HG03354 (cell line): Measurements from ENCODE around the gene APOB.

Experiments used
- ATAC-seq: cut with Tn5 transposase; IDR thresholded peaks from one replicate; pipeline ENCODE4 v1.9.1; 2021; ENCODE audit warnings: mild to moderate bottlenecking; ENCODE audit not compliant: unreplicated experiment, poor library complexity, severe bottlenecking

Gene APOB

DNA sequence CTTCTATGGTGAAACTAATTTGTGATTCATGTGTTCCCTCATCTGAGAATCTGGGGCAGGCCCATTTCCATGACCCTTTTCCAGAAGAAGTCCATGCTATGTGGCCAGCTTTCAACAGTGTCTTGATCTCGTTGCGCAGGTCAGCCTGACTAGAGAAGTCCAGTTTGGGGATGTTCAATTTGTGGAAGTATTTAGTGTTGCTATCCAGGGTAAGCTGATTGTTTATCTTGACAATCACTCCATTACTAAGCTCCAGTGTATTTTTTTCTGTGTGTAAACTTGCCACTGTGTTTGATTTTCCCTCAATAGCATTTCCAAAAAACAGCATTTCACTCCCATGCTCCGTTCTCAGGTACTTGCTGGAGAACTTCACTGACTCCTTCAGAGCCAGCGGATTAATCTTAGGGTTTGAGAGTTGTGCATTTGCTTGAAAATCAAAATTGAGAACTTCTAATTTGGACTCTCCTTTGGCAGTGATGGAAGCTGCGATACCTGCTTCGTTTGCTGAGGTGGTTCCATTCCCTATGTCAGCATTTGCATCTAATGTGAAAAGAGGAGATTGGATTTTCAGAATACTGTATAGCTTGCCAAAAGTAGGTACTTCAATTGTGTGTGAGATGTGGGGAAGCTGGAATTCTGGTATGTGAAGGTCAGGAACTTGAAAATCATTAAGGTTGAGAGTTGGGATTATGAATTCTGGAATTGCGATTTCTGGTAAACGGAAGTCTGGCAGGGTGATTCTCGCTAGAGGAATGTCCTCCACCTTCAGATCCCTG is 35.7 kb downstream of the APOB start:
- no peak for ATAC-seq

DNA sequence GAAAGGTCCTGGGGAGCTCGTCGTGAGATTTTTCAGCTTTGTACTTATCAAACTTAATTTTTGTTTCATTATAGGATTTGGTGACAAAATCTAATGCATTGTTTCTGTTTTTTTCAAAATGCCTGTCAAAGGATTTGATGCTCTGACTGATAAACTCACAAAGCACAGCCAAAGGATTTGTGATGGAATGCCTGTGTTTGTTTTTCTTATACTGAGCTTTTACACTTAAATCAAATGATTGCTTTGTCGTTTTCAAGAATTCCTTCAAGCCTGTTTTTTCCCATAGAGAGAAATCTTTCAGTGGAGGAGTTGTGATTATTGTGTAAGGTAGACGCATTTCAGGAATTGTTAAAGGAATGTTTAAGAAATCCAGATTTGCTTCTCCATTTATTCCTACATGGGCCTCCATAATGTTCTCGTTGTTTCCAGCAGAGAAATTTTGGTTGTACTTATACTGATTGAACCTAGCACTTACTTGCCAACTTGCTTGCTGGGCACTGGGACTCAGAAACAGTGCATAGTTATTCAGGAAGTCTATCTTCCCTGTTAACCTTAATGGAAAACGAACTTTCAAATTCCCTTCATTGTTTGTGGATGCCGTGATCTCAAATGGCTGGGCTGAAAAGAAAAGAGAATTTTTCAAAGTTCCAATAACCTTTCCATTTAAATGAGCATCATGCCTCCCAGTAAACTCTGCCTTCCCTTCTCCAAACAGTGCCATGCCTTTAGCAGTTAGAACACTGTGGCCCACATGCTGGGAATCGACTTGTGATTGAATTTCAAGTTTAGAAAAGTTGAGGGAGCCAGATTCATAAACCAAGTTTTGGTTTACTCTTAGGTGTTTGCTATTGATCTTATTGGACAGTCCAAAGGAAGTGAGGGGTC is 36.5 kb downstream of the APOB start:
- ATAC-seq = no peak

DNA sequence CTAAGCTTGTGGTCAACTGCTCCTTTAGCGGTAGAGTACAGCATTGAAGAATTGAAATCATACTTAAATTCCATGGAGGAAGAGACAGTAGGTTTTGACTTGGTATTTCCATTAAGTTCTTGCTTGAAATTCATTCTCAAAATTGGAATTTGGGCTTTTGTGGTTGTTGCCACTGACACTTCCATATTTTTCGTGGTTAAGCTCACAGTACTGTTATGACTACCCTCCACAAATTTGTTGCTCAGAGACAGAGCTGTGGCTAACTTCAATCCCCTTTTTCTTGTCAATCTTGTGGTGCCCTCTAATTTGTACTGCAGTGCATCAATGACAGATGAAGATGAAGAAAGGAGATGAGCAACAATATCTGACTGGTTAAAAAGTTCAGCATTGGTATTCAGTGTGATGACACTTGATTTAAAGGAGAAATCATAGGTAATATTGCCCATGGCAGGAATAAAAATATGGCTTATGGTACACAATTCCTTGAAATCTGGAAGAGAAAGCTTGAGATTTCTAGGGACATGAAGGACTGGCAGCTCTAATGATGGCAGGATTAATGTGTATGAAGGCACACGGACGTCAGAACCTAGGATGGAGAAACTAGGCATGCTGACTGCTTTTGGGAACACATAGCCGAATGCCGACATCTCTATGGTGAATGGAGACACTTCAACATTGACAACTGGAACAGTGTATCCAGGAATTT is 37.3 kb downstream of the APOB start:
- no peak for ATAC-seq

DNA sequence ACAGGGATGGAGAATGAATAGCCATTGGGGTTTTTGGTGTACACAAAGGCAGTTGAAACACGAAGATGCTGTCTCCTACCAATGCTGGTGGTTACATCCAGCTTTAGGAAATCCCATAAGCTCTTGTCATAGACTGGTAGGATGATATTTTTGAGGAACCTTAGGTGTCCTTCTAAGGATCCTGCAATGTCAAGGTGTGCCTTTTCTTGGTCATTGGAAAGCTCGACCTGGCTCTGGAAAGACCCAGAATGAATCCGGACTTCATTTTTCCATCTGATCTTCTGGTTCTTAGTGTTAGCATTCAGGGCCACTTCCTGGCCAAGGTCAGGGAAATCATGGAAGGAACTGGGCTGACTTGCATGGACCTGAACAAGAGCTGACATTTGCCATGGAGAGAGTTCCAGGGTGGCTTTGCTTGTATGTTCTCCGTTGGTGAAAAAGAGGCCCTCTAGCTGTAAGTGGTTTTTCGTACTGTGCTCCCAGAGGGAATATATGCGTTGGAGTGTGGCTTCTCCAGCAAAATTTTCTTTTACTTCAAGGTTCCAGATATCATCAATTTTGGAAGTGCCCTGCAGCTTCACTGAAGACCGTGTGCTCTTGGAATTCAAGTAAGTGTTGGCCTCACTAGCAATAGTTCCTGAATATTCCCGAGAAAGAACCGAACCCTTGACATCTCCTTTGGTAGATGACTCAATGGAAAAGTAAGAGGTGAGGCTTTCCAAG is 38.0 kb downstream of the APOB start:
- no peak for ATAC-seq

DNA sequence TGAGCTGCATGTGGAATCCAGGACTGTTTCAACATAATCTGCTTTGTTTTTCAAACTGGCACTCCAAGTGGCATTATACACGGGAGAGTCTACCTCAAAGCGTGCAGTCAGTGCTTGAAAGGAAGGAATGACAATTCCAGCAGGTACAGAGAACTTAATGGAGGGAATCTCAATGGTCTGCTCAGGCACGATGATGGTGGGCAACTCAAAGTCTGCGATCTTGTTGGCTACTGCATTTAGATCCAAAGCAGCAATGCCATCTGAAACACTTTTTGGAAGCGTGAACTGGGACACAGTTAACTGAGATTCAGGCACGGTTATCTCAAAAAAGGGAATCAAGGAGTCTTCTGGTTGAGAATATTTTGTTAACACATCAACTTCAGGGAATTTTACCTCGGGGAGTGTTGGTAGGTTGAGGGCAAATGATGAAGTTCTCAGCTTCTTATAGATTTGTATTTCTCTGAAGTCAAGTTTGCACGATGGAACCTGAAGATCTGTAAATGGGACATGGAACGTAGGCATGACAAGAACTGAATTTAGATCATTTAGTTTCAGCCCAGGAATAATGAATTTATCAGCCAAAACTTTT is 38.7 kb downstream of the APOB start:
- no peak for ATAC-seq

DNA sequence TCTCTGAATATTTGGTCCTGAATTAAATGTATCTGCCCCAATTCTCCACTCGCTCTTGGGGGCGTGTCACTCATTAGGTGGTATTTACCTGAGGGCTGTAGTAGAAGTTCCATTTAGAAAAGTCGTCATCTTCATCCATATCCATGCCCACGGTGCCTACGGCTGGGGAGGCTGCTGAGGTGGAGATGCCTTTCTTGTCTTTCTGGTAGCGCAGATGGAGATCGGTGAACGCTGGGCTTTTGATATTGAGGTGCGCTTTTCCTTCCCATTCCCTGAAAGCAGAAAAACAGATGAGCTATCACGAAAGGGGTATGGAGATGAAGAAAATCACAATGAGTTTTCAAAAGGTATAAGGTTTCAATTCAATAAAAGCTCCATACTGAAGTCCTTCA is 39.7 kb downstream of the APOB start:
- no peak for ATAC-seq

DNA sequence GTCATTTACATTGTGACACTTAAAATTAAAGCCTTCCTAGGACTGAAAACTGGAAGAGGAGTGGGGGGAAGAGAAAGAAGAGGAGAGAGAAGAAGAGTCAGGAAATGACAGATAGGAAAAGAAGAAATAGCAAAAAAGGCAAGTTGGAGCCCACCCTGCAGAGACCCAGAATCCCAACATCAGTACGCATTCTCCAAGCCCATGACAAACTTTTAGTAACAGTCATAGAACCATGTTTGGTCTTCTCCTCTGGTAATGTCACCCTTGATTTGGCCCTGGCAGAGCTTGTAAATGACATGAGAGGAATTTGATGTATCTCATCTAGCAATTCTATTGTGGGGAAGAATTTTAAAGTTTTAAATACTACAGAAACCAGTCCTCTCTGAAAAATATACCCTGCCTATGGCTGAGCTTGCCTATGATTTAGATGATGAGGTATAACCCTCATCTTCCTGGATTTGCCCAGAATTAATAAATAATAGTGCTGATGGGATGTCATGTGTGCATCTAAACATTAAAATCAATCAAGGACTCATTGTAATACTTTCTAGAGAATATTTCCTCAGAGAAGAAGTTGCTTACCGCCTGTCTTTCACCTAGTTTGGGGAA is 40.2 kb downstream of the APOB start:
- ATAC-seq = no peak

DNA sequence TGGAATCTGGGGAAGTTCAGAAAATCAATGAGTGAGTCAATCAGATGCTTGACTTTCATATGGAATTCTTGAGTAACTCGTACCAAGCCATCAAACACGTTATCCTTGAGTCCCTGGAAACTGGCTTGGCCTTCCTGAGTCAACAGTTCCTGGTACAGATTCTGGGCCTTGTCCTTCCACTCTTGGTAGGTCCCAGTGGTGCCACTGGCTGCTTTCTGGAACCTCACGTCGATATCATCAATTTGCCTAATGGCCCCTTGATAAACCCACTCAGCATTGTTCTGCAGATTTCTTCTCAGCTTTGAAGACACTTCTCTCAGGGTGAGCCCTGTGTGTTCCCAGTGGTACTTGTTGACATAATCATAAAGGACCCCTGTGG is 41.1 kb downstream of the APOB start:
- ATAC-seq = no peak

DNA sequence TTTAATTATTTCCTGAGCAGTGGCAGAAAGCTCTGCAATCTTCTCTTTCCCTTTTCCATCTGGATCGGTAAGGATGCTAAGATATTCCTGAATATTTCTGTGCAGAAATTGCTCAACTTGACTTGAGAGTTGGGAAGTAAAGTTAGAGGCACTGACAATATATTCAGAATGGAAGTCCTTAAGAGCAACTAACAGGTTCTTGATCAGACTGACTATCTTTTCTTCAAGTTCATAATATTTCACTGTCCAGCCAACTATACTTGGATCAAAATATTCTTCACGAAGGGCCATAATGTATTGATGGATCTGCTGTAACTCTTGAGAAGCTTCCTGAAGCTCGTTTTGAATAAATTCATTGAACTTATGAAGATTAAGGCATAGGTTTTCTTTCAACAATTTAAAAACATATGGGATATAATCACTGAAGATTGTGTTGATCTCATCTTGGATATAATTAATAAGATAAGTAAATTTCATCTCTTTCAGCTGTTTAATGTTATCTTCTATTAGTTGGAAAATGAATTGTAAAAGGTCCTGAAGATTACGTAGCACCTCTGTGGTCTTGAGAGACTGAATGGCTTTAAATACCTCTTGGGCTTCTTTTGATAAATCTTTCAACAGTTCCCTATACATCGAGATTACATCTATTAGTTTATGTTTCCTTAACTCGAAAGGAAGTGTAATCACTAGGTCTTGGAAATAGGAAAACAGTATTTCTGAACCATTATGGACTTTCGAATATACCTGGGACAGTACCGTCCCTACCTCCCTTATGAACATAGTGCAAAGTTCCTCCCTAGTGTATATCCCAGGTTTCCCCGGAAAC is 41.7 kb downstream of the APOB start:
- no peak for ATAC-seq

DNA sequence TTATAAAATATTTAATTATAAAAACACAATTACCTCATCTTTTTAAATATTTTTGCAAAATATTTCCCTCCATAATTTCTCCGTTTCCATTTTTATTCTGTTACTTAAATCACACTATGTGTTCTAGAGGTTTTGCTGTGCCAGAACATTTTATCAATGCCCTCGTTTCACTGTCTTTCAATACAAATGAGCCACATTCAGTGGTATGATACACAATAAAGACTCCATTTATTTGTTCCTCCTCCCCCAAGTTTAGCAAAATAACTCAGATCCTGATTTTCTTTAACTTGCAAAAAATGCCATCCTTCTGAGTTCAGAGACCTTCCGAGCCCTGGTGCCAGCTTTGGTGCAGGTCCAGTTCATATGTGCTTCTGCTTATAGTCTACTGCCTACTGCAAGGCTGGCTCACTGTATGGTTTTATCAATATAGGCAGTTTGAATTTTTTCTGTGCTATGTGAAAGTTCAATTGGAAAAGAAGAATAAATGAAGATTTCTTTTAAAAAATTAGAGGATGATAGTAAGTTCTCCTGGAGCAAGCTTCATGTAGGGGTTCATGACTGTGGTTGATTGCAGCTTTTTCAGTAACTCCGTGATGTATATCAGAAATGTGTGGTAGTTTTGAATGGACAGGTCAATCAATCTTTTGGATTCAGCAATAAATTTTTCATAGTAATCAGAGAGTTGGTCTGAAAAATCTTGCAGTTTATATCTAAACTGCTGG is 42.5 kb downstream of the APOB start:
- no peak for ATAC-seq

DNA sequence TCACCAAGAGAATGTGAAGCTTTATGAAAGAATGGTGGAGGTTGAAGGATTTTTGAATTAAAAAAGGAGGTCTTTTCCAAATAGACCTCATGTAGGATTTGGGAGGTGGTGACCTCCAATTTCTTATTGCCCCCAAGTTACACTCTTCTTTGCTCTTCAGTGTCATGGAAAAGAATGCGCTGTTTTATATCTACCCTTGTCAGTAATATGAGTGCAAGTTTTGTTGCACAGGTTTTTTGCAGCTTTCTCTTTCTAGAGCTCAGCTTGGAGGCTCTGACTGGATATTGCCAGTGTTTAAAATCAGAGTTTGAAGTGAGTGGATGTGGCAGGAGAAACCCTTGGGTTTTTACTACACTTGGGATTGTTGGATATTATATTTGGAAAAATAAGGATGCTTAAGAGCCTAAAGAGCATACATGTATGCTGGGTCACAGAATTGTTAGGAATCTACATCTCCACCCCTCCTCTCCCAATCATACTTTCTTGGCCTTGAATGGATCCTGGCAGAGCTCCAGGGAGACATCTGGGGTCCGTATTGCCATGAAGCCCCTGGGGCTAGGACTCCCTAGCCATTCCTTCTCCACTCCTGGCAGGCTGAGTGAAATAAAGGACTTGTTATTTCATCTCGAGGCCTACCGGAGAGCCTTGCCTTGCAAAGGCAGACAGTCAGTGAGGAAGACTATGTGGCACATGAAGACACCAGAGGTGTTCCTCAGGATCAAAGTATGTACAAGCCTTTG is 43.8 kb downstream of the APOB start:
- no peak for ATAC-seq

DNA sequence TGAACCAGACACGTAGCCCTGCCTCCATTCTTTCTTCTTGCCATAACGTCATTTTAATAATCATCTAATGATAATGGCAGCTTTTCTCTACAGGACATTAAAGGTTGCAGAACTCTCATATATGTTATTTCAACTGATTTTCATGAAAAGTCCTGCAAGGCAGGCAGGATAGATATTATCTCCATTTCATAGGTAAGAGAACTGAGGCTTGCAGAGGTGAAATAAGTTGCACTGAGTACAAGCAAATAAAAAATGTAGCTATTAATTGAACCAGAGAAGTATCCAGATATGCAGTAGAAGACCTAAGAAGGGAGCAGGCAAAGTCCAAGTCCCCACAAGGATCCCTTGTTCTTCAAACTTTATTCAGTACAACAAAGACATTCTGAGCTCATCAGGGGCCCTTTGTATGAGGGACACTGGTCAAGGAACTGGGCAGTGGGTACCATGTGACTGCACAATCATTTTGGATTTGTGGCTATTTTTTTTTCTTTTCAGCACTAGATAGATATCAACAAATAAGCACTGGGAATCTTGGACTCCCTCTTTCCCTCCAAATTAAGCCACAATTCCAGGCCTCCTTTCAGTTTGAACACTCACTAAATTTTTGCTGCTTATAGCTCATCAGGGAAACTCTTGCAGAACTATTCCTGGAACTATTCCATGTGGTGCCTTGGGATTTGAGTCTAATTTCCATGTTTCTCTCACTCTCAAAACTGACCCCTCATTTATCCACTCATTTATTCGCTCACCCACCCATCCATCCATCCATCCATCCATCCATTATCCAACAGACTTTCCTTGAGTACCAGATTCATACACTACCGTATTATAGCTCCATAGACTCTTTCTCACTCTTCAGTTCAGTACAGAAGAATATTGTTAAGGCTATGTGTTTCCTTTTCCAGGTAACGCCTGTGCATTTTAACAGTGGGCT is 44.6 kb downstream of the APOB start:
- no peak for ATAC-seq

DNA sequence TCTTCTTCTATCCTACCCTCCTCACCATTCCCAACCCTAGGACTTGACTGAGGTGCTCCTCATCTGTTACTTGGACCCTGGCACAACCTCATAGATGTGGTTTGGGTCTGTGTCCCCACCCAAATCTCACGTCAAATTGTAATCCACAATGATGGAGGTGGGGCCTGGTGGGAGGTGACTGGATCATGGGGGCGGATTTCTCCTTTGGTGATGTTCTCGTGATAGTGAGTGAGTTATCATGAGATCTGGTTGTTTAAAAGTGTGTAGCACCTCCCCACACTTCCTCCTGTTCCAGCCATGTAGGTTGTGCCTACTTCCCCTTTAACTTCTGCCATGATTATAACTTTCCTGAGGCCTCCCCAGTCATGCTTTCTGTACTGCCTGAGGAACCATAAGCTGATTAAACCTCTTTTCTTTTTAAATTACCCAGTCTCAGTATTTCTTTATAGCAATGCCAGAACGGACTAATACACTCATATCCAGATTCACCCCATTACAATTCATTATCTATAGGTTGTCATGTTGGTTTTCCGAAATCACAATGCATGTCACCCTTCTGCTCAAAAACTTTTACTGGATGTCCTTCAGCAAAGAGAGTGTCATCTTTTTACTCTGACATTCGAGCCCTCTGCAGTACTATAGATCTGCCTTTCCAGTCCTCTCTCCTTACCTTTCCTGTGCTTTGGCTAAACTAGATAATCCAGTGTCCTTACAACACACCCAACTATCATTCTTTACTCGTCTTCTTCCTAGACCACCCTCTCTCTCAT is 45.7 kb downstream of the APOB start:
- no peak for ATAC-seq

DNA sequence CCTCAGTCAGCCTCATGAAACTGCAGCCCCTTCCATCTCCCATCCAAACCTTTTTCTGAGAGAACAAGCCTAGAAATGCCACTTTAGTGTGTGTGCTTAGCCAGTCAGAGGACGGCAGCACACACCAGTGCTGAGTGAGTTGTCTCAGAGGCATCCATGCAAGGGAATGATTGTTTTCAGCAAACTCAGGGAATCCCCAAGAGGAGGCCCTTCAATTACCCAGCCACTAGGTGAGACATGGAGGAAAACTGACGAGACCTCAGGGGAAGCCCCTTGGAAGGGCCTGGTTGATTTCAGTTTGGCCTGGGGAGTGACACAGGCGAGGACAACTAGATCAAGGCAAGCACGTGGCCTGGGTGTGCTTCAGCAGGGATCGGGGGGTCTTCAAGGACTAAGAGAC is 49.7 kb downstream of the APOB start:
- no peak for ATAC-seq

DNA sequence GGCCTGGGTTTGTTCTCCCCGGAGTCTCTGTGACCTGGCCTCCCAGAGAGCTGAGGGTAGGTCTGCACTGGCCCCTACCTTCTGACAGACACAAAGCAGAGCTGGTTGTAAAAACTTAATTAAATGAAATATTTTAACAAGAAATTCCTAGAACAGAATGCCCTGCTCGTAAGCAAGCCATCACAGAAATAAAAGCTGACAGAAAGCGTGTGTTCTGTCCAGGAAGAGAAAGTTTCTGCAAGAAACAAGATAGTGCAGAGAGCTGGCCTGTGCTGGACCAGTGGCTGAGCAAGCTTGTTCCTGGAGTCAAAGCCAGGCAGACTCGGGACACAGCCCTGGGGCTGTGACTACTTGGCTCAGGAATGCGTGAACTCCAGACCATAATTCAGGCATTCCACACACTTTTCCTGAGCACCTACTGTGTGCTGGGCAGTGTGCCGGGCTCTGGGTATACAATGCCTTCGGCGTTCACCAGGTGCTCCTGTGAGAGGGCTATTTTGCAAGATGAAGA is 51.6 kb downstream of the APOB start:
- ATAC-seq = no peak
